NCI-H2107 (cell line): Measurements from ENCODE around the gene ACSL5.
"Not testable (repeated sequence)": the region's sequence is repeated elsewhere in the genome, so short reads cannot be mapped to it uniquely, and the experiment has no call there.

Experiments
- DNase-seq: peaks from one replicate; lab custom pipeline; 2025; lab: John Stamatoyannopoulos, UW

The ACSL5 gene

DNA sequence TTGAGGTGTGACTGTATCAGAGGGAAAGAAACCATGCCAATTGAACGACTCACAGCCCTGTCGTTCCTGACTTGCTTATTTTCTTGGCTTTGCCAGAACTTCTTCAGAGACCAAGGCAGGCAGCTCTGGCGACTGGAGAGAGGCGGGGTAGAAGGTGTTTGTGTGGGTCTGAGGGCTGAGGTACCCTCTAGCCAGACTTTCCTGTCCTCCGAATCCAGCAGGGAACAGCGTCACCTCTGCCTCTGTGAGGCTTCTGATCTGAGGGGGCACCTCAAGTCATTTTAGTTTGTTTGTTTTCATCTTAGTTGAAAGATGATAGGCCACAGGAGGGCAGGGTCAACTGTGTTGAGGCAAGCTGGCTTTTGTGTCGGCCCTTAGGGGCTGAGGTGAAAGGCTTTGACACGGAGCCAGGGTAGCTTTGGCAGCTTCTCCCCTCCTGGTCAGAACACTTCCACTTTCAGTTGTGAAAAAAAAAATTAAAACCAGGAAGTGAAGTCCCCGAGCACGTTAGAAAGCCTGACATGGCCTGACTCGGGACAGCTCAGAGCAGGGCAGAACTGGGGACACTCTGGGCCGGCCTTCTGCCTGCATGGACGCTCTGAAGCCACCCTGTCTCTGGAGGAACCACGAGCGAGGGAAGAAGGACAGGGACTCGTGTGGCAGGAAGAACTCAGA, 1.9 kb downstream of the ACSL5 start:
- no peak for DNase-seq

DNA sequence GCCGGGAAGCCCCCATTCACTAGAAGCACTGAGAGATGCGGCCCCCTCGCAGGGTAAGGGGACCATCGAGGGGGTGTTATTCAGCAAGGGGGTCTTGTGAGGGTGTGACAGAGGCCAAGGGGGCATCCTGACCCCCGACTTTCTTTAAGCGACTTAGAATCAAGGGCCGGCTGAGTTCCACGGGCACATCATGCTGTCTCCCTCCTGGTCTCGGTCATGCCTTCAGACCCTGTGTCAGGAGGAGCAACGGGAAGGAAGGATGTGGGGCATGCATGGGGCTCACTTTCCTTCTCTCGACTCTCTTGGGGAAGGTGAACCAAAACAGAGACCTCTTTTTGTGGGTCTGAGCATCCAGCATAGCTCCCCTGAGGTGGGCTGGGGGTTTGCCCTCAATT, 2.5 kb downstream of the ACSL5 start:
- DNase-seq = no peak

DNA sequence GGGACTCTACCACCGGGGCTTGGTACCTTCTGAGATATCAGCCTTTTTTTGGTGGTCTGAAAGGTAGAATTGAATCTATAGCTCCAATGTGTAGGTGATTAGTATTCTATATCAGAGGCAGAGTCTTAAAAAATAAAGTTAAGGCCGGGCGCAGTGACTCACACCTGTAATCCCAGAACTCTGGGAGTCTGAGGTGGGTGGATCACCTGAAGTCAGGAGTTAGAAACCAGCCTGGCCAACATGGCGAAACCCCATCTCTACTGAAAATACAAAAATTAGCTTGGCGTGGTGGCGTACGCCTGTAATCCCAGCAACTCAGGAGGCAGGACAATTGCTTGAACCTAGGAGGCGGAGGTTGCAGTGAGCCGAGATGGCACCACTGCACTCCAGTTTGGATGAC, 3.2 kb downstream of the ACSL5 start:
- not testable (repeated sequence) for DNase-seq

DNA sequence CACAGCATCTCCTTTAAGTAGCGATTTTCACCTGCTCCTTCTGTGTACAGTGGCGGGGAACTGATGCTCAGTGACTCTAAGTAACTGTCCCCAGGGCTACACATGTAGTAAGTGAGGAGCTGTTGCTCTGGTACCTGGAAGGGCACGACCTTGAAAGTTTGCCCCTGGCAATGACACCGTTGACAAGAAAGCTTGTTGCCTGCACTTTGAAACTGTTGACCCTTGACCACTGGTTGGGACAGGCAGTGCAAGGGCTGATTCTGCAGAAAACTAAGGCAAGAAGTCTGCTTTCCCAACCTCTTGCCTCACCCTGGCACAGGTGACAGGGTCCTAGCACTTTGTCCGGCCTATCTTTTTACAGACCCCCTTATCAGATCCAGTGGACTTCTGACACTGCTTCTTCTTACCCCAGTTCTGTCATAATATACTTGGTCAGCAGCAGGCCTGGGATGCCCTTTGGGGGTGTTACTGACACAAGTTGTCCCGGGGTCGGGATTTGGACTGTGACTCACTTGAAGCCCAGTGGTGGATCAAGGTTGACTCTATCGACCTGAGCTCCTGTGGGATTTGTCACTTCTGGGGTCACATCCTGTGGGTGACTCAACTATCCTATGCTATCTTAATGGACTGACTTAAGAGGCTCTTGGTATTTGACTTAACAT, 5.8 kb downstream of the ACSL5 start:
- no peak for DNase-seq

DNA sequence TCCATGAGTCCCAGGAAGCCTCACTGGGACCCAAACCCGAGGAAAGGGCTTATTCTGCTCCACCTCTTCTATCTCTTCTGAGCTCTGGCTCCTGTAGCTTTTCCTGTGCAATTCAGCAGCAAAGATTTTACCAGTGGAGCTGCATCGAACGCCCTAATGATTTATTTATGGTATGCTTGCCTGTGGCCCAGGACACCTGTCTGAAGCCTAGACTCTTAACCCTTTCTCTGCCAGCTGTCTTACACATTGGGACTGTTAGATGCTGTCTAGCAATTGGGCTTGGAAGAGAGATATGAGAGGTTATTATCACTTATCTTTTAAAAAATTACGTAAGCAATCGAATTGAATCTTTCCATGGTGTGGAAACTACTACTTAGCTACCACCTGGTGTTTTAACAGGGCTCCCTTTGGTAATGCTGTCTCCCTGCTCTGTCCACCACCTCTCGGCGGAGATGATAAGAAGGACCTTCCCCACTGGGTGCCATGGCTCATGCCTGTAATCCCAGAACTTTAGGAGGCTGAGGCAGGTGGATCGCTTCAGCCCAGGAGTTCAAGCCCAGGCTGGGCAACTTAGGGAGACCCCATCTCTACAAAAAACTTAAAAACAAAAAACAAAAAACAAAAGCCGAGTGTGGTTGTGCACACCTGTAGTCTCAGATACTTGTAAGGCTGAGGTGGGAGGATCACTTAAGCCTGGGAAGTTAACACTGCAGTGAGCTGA, 8.8 kb downstream of the ACSL5 start:
- DNase-seq = no peak

DNA sequence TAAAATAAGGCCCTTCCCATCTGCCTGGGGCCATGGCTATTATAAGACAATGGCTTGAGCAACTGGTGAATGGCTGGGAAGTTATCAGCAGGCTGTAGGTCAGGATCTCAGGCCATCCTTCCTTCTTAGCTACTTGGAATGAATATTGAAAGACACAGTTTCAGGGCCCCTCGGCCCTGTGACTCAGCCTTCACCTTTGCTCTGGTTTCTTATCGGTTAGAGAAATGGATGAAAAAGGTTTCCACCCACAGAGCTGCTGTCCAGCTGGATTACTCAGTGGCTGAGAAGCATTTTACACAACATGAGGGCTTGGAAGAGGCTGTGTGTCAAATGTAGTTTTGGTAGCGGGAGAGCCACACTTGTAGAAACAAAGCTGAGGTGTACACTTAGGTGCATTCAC, 9.4 kb downstream of the ACSL5 start:
- DNase-seq = no peak

DNA sequence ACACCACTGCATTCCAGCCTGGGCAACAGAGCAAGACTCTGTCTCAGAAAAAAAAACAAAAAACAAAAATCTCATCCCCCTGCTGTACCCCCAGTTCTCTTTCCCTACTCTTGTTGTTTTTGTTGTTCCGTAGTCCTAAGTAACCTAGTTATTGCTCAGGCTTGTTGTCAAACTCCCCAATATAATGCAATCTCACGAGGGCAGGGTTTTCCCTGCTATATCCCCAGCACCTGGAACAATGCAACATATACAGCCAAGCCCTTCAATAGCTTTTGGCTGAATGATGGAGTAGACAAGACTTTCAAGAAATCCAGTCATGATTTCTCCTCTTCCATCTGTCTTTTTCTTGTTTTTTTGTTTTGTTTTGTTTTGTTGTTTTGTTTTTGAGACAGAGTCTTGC, 10.2 kb downstream of the ACSL5 start:
- DNase-seq = no peak

DNA sequence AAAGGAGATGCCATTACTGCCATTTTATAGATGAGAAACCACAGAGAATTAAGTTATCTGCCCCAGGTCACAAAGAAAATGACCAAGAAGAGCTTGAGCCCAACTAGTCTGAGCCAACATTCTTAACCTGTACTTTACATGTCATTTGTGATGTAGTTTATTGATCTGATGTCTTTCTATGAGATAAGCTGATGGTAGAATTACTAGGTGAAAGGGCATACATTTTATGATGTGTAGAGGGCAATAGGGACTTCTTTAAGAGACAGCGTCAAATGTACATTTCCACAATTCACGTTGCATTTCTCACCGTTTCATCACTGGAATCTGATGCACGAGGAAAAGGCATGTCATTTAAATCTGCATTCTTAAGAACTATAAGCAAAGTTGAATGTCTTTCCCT, 11.3 kb downstream of the ACSL5 start:
- no peak for DNase-seq

DNA sequence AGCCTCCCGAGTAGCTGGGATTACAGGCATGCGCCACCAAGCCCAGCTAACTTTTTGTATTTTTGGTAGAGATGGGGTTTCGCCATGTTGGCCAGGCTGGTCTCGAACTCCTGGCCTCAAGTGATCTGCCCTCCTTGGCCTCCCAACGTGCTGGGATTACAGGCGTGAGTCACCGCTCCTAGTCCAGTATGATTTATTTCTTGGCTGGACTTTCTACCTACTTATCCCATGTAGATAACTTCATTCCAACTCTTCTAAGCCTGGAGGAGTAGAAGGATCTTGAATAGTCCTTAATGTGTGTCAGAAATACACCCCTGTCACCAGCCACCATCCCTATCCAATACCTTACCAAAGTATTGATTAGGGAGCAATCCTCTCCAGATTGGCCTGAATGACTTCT, 14.1 kb downstream of the ACSL5 start:
- DNase-seq = not testable (repeated sequence)

DNA sequence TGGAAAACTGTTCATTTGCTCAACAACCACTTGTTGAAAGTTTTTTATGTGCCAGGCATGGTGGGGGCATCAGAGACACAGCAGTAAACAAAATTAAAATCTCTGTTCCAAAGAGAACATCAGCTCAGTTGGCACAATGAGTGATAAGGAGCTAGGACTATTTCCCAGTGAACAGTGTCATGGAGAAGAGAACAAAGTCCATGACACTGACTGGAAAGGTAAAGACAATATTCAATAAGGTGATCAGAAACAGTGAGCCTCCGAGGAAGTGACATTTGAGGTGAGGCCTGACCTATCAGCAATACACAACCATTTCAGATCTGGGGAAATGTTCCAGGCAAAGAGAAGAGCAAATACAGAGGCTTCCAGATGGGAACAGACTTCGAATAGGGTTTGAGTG, 14.6 kb downstream of the ACSL5 start:
- DNase-seq = no peak

DNA sequence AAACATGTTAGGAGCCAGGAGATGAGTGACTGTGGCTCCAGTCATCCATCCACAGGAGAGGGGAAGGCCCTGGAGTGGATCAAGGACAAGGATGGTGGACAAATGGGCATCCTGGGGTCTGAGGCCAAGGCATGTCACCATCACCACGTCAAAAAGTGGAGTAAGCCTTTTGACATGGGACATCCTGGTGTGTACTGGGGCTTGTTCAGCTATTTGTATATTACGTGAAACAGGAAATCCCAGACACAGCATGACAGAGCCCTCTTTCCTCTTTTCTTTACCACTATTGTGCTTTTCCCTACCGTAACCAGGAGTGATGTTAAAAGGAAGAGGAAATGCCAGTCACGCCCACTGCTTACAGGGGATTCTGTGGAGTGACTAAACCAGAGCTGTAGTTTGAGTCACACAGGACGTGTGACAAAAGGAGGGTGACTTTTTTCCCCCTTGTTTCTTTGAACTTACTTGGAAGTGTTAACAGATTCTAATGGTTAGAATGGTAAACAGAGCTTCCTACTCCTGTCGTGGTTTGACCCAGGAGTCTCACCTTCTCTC, 15.4 kb downstream of the ACSL5 start:
- no peak for DNase-seq

DNA sequence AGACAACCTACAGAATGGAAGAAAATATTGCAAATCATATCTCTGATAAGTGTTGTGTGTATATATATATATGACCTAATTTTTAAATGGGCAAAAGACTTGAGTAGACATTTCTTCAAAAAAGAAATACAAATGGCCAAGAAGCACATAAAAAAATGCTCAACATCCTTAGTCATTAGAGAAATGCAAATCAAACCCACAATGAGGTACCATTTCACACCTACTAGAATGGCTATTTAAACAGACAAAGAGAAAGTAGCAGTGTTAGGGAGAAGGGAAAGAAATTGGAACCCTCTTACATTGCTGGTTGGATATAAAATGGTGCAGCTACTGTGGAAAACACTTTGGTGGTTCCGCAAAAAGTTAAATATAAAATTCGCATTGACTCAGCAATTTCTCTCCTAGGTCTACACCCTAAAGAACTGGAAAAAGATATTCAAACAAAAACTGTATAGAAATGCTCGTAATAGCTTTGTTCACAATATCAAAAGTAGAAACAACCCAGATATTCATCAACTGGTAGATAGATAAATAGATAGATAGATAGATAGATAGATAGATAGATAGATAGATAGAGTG, 16.3 kb downstream of the ACSL5 start:
- DNase-seq = no peak

DNA sequence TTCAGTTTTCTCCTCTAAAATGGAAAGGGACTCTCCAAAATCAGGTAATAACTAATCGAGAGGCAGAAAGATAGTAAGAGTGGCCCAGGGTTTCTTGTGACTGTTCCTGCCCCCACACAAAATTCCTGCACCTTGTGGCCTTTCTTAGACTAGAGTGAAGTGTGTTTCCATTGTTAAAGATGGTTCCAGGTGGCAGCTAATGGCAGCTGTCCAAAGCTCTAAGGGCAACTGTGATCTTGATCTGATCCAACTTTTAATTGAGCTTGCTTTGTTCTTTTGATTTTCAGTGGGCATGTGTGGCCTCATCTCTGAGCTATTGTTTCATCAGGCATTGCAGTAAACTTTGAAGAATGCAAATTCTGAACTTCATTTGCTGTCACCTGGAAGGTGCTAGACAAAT, 19.4 kb downstream of the ACSL5 start:
- DNase-seq = no peak

DNA sequence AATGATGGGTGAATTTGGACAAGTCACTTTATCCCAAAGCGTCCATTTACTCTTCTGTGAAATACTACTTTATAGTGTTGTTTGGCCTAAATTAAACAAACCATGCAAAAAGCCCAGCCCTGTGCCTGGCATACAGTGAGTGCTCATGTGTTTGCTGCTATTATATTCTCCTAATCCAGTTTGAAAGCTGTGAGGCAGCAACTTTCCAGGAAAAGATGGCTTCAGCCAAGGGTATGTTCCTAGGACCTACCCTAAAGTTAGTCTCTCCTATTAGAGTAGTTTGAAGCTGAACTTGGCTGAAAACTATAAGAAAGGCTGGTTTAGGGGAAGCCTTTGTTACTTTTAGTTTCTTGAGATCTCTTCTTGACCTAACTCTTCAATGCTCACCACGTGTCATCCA, 19.9 kb downstream of the ACSL5 start:
- no peak for DNase-seq

DNA sequence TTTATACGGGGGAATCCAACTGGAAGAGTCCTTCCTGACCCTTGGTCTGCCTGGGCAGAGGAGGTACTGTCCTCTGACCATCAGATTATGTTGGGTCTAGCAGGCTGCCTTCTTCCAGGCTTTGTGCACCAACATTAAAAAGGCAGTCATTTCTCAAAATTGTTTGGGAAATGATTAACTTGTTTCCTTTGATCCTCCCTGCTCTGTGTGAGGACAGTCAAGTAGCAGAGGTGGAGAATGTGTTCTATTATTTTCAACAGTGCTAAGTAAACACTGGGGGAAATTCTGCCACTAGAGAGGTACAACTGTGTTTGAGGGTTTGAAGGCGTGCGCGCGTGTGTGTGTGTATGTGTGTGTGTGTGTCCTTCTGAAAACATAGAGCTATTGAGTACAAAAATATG, 20.6 kb downstream of the ACSL5 start:
- no peak for DNase-seq

DNA sequence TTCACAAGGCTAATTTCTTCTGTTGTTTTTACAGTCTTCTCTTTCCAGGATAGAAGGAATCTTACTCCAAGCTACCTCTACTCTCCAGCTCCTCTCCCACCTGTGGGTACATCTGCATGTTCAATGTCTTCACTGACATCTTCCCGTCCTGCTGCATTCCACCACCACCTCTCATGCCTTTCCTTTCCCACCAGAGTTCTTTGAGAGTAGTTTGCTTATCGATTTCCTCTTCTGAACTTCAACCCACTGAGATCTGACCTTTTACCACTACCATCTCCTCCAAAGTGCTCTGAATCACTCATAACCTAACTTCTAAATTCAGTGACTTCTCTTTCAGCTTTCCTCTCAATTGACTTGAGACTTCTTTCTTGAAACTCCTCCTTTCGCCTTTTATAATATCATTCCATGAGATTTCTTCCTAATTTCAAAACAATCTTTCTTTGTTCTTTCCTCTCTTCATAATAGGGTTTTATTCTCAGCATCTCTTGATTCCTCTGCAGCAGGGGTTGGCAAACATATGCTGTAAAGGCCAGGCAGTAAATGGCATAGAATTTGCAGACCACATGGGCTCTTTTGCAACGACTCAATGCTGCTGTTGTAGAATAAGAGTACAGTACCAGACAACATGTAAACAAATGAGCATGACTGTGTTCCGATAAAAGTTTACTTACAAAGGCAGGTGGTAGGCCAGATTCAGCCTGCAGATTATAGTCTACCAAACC, 22.1 kb downstream of the ACSL5 start:
- no peak for DNase-seq

DNA sequence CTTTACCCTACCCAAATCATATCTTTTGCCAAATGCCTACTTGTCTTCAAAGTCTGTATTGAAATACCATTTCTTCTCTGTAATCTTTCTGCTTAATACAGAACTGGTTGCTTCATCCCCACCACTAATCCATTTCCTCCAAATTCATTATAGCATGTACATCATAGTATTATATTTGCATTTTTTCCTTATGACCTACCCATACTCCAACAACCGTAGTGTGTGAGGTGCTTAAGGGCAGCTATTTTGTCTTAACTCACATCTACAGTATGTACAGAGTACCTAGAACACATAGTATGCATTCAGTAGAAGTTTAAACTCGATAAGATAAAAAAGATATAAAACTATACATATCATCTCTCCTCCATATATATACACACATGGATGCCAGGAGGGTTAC, 23.7 kb downstream of the ACSL5 start:
- DNase-seq = no peak

DNA sequence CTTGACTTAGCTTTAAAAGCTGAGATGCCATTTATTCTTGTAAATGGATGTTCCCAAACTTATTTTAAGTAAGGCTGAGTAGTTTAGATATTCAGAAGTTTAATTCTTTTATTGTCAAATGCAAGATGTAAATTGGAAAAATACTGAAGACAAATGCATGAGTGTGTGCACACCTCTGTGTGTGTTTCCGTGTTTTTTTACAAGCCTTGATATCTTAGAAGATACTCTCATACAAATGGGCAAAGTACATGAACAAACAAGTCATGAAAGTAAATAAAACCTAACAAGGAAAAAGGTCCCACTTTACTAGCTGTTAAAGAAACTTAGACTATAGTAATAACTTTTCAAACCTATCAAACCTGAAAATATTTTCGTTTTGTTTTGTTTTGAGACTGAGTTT, 29.0 kb downstream of the ACSL5 start:
- no peak for DNase-seq

DNA sequence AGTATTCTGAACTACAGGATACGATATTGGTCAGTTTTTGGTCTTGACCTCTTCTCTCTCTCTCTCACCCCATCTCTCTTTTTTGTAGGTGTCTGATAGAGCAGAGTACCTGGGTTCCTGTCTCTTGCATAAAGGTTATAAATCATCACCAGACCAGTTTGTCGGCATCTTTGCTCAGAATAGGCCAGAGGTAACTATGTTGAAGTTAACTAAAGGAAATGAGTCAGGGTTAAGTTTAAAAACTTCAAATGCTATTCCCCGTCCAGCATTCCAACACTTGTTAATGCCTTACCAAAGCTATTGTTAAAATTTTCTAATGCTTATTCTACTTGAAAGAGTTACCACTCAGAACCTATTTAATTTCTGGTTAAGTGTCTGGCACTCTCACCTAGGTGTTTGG, 30.7 kb downstream of the ACSL5 start:
- no peak for DNase-seq

DNA sequence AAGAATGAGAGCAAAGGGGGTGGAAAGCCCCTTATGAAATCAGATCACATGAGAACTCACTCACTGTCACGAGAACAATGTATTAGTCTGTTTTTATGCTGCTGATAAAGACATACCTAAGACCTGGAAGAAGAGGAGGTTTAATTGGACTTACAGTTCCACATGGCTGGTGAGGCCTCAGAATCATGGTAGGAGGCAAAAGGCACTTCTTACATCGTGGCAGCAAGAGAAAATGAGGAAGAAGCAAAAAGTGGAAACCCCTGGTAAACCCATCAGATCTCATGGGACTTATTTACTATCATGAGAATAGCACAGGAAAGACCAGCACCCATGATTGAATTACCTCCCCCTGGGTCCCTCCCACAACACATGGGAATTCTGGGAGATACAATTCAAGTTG, 32.9 kb downstream of the ACSL5 start:
- not testable (repeated sequence) for DNase-seq

DNA sequence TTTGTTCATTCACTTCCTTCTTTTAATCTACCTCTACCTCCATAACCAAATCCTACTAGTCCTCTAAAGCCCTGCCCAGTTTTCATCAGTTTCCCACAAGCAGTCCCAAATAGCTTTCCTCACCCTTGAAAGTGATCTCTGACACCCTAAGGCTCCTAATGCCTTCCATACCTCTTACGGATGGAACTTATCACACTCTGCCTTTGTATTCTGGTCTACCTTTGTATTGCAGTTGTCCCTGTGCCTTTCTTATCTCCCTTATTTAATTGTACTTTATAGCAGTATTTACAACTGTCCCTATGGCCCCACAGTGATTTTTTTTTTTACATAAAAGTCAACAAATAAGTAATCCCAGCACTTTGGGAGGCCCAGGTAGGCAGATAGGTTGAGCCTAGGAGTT, 33.8 kb downstream of the ACSL5 start:
- DNase-seq = no peak

DNA sequence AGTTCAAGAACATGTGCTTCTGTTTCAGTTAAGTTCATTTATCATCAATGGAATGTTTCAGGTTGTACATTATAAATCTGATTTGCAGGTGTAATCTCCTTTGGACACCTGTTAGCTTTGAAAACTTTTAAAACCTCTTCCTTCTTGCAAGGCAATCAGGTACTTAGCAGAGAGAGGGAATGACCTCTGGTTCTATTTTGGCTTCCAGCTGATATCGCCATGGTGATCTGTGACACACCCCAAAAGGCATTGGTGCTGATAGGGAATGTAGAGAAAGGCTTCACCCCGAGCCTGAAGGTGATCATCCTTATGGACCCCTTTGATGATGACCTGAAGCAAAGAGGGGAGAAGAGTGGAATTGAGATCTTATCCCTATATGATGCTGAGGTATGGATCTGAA, 35.4 kb downstream of the ACSL5 start:
- DNase-seq = no peak
